Upper lobe of left lung (tissue), 6 donors: ENCODE data around the gene RP9. TPM values are rescaled to one million over a fixed set of nuclear protein-coding genes. Genes with fewer than 3 reads are reported as not detected.
A peak's percentile ranks its signal among the peaks of the same experiment; 100 is the strongest.

Experiments used
- ATAC-seq, 2 donors: fragments of 200-7000 bp; cut with Tn5 transposase; one replicate each; pipeline ENCODE4 v1.9.1; 2022; ENCODE audit warnings: mild to moderate bottlenecking in 2 of 2, moderate library complexity in 2 of 2; ENCODE audit not compliant: low FRiP score in 2 of 2
- DNase-seq, 2 donors: peaks; one replicate each; pipeline ENCODE4 v3.0.0-alpha.2; 2019 to 2020
- H3K27ac ChIP-seq, 4 donors: fragments of 200-600 bp; sonication (generic); one replicate each; pipeline ENCODE4 v1.5.1; 2016 to 2019
- H3K27me3 ChIP-seq, 4 donors: fragments of 200-600 bp; sonication (generic); one replicate each; pipeline ENCODE4 v1.5.1; 2017 to 2019
- H3K36me3 ChIP-seq, 4 donors: fragments of 200-600 bp; sonication (generic); one replicate each; pipeline ENCODE4 v1.5.1; 2016 to 2019
- H3K4me1 ChIP-seq, 4 donors: fragments of 200-600 bp; sonication (generic); one replicate each; pipeline ENCODE4 v1.5.1; 2018 to 2019
- H3K4me3 ChIP-seq, 4 donors: fragments of 200-600 bp; sonication (generic); one replicate each; pipeline ENCODE4 v1.5.1; 2017 to 2019; ENCODE audit warnings: mild to moderate bottlenecking in 2 of 4, moderate library complexity in 1 of 4
- H3K9me3 ChIP-seq, 4 donors: fragments of 200-600 bp; sonication (generic); one replicate each; pipeline ENCODE4 v1.5.1; 2018 to 2019
- EP300 ChIP-seq, 4 donors: sonication (generic); formaldehyde crosslinking; IDR thresholded peaks; one replicate each; pipeline ENCODE4 v1.5.1; 2017; ENCODE audit warnings: antibody characterized with exemption in 4 of 4, control low read depth in 2 of 4
- POLR2A ChIP-seq, 4 donors: fragments of 450-650 bp; IDR thresholded peaks; one replicate each; pipeline ENCODE4 v1.5.1; 2016 to 2017; ENCODE audit warnings: antibody characterized with exemption in 4 of 4, mild to moderate bottlenecking in 2 of 4
- POLR2AphosphoS5 ChIP-seq, 2 donors: sonication (generic); formaldehyde crosslinking; IDR thresholded peaks; one replicate each; pipeline ENCODE4 v1.5.1; 2017; ENCODE audit warnings: antibody characterized with exemption in 2 of 2
- WGBS, 2 donors: methylation state at CpG; one replicate each; pipeline ENCODE4 v1.1.5; 2017 to 2018; 5-methylcytosine and 5-hydroxymethylcytosine counted together
- total RNA-seq, 6 donors: library from RNA; depleted of rRNA in 4 of 6; stranded (reverse); fragments of >200 nt in 4 of 6; gene quantifications; one replicate each; pipeline versions ENCODE4 v1.1.0 to v1.2.1, GENCODE V29; 2016 to 2021
- TF ChIP-seq, protein P1 (sequence below), 6 experiments: fragments of 450-650 bp in 4 of 6; fragments of 200-600 bp in 2 of 6; sonication (generic) in 2 of 6; IDR thresholded peaks; one replicate each; pipeline ENCODE4 v1.5.1; 2016 to 2019; ENCODE audit warnings: antibody characterized with exemption in 6 of 6
- donor health status: DM: no; HTN: no; CAD: no; lungs with moderate emphysema.
- donor health status: DM: no; HTN: yes; CAD: no; lungs with severe emphysema.

RP9 gene
- total RNA-seq, 6 donors from 2014 or later: 5.9 to 15.7 (median 11.9) TPM

GRCh38 chr7:33137103-33137502 is 27.9 kb upstream of the RP9 start:
- Histone ChIP-seq H3K4me3 (no peak overlapping the region), H3K4me1 (no peaks in the 10 kb centered on the region), H3K27me3 (no peaks in the 10 kb centered on the region), H3K27ac (no peak overlapping the region), H3K36me3 (no peaks in the 10 kb centered on the region), H3K9me3 (no peaks in the 10 kb centered on the region)
- DNase-seq: peak in 1 of 2 donors; percentile 45
- WGBS, 2 donors: 92 to 93% methylated on average over 11 to 15 of the region's 15 CpGs
- no peak for ATAC-seq
- TF ChIP-seq EP300 (IDR thresholded peaks at IDR 0.05) (no peak), POLR2A (IDR thresholded peaks at IDR 0.05) (no peak), POLR2AphosphoS5 (IDR thresholded peaks at IDR 0.05) (no peak)
- TF ChIP-seq, protein P1, sequence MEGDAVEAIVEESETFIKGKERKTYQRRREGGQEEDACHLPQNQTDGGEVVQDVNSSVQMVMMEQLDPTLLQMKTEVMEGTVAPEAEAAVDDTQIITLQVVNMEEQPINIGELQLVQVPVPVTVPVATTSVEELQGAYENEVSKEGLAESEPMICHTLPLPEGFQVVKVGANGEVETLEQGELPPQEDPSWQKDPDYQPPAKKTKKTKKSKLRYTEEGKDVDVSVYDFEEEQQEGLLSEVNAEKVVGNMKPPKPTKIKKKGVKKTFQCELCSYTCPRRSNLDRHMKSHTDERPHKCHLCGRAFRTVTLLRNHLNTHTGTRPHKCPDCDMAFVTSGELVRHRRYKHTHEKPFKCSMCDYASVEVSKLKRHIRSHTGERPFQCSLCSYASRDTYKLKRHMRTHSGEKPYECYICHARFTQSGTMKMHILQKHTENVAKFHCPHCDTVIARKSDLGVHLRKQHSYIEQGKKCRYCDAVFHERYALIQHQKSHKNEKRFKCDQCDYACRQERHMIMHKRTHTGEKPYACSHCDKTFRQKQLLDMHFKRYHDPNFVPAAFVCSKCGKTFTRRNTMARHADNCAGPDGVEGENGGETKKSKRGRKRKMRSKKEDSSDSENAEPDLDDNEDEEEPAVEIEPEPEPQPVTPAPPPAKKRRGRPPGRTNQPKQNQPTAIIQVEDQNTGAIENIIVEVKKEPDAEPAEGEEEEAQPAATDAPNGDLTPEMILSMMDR (IDR thresholded peaks at IDR 0.05): no peak

DNA sequence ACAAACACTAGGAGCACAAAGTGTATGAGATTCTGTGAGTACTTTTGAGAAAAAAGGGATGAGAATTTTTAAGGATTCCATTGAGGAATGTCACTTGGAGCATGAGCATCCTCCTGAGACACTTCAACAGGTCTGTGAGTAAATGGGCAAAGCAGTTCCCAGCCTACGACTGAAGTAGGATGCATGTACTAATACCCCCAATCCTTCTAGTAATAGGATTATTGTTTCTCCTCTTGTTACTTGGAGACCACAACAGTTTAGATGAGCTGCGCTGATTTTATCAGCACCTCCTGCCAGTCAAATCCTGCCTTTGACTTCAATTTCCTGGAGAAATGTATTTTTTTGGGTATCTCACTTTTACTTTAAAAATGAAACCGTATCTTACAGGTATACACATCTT is 21.0 kb upstream of the RP9 start:
- no peaks in the 10 kb centered on the region for H3K36me3 ChIP-seq
- no peaks in the 10 kb centered on the region for H3K27me3 ChIP-seq
- peaks cover 6 to 18% (median 9%) of the 10 kb centered on the region in 4 donors for H3K4me1 ChIP-seq
- H3K27ac ChIP-seq: no peak overlapping the region
- DNase-seq (no peak), ATAC-seq (no peak)
- WGBS, 2 donors: 10 to 13% methylated on average over 3 of the region's 3 CpGs
- H3K9me3 ChIP-seq: no peaks in the 10 kb centered on the region
- TF ChIP-seq POLR2AphosphoS5 (IDR thresholded peaks at IDR 0.05): no peak
- no peak for TF ChIP-seq POLR2A (IDR thresholded peaks at IDR 0.05)
- TF ChIP-seq EP300 (IDR thresholded peaks at IDR 0.05): no peak
- TF ChIP-seq, protein P1 (IDR thresholded peaks at IDR 0.05): no peak
- peak overlapping the region; percentile 66 to 88 (median 83) for H3K4me3 ChIP-seq

DNA sequence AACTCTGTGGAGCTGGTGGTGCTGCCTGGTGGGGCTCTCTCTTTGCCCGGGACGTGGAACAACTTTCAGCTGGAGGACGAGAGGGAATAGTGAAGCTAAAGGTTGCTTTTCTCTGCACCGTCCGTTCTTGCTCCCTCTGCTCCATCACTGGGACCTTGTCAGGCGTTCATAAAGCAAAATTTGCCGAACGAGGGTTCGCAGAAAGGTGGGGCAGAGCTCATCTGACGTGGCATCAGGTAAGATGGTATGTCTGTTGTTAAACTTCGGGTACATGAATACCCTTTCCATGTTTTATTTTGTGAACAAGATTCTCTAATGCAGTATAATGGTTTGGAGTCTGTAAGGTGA is 20.6 kb upstream of the RP9 start:
- Histone ChIP-seq H3K27me3 (no peaks in the 10 kb centered on the region), H3K4me1 (peaks cover 6 to 18% (median 9%) of the 10 kb centered on the region in 4 donors), H3K9me3 (no peaks in the 10 kb centered on the region), H3K27ac (peak overlapping the region in 3 of 4 donors; percentile 76 to 87 (median 86)), H3K4me3 (peak overlapping the region; percentile 66 to 88 (median 83)), H3K36me3 (no peaks in the 10 kb centered on the region)
- ATAC-seq (peak; percentile 9 to 18), DNase-seq (no peak)
- 0% methylated on average over 9 to 11 of the region's 11 CpGs for WGBS, 2 donors
- TF ChIP-seq, protein P1 (IDR thresholded peaks at IDR 0.05): no peak
- TF ChIP-seq POLR2AphosphoS5 (IDR thresholded peaks at IDR 0.05) (no peak), EP300 (IDR thresholded peaks at IDR 0.05) (no peak), POLR2A (IDR thresholded peaks at IDR 0.05) (no peak)

GRCh38 chr7:33128990-33129805 is 20.0 kb upstream of the RP9 start, which contains the start of gene BBS9:
Gene BBS9, plus strand, starts transcription at chr7:33129564. Its CDS starts 16,689 bp downstream, at chr7:33146253.
- H3K4me1 ChIP-seq: peaks cover 6 to 18% (median 9%) of the 10 kb centered on the region in 4 donors

More at GRCh38 chr7:33128990-33129805, 20.0 kb upstream of the RP9 start, which contains the start of gene BBS9:
- no peaks in the 10 kb centered on the region for H3K9me3 ChIP-seq
- H3K36me3 ChIP-seq: no peaks in the 10 kb centered on the region
- no peaks in the 10 kb centered on the region for H3K27me3 ChIP-seq
- TF ChIP-seq, protein P1 (IDR thresholded peaks at IDR 0.05): peak in 1 of 6 experiments; percentile 6
- TF ChIP-seq POLR2AphosphoS5 (IDR thresholded peaks at IDR 0.05) (peak in 1 of 2 donors; percentile 29), EP300 (IDR thresholded peaks at IDR 0.05) (no peak), POLR2A (IDR thresholded peaks at IDR 0.05) (peak in 1 of 4 donors; percentile 69)
- DNase-seq (peak; percentile 95 to 99), ATAC-seq (peak; percentile 100)
- WGBS, 2 donors: 0% methylated on average over 26 to 42 of the region's 57 CpGs
- H3K27ac ChIP-seq: peak within 1 kb of the TSS; percentile 72 to 87 (median 81)
- H3K4me3 ChIP-seq: peak within 1 kb of the TSS; percentile 66 to 88 (median 83)
